ENCODE results near the gene ADGRG1. TPM values are rescaled to one million over a fixed set of nuclear protein-coding genes. Genes with fewer than 3 reads are reported as not detected.

Gene ADGRG1
- total RNA-seq, 2 donors from 2014 or later: 53.7 to 61.6 TPM

GRCh38 chr16:57682809-57683635 is 54.6 kb downstream of the ADGRG1 start:
- TF ChIP-seq POLR2A (IDR thresholded peaks at IDR 0.05): no peak
- TF ChIP-seq CTCF (IDR thresholded peaks at IDR 0.05): no peak
- ATAC-seq: peak; percentile 72
- H3K27me3 ChIP-seq: no peaks in the 10 kb centered on the region
- 66 to 70% methylated on average over 11 of the region's 11 CpGs for WGBS, 2 donors
- intact Hi-C loops (cut with DNase I): no loop called here
- H3K27ac ChIP-seq: peak overlapping the region in 1 of 4 donors; percentile 16
- peaks cover 19% of the 10 kb centered on the region for H3K4me1 ChIP-seq
- H3K36me3 ChIP-seq (replicated peaks in 1 of 2; ENCODE audit: insufficient read depth in 1 of 2, low read depth in 2 of 2): no peaks in the 10 kb centered on the region
- no peak for DNase-seq
- H3K4me3 ChIP-seq: no peak overlapping the region
- H3K9me3 ChIP-seq: no peaks in the 10 kb centered on the region

- no peaks in the 10 kb centered on the region for H3K9me3 ChIP-seq
- ATAC-seq: no peak
- DNase-seq: no peak
- 79 to 87% methylated on average over 15 to 18 of the region's 18 CpGs for WGBS, 2 donors
- H3K36me3 ChIP-seq (replicated peaks in 1 of 2; ENCODE audit: insufficient read depth in 1 of 2, low read depth in 2 of 2): no peaks in the 10 kb centered on the region
- no peak for TF ChIP-seq POLR2A (IDR thresholded peaks at IDR 0.05)
- no peak for TF ChIP-seq CTCF (IDR thresholded peaks at IDR 0.05)
- H3K27ac ChIP-seq: no peak overlapping the region
- no peaks in the 10 kb centered on the region for H3K27me3 ChIP-seq
- no peak overlapping the region for H3K4me3 ChIP-seq
- peaks cover 21% of the 10 kb centered on the region for H3K4me1 ChIP-seq
- intact Hi-C loops (cut with DNase I): no loop called here
Observed at GRCh38 chr16:57683636-57684545, 55.5 kb downstream of the ADGRG1 start.

DNA sequence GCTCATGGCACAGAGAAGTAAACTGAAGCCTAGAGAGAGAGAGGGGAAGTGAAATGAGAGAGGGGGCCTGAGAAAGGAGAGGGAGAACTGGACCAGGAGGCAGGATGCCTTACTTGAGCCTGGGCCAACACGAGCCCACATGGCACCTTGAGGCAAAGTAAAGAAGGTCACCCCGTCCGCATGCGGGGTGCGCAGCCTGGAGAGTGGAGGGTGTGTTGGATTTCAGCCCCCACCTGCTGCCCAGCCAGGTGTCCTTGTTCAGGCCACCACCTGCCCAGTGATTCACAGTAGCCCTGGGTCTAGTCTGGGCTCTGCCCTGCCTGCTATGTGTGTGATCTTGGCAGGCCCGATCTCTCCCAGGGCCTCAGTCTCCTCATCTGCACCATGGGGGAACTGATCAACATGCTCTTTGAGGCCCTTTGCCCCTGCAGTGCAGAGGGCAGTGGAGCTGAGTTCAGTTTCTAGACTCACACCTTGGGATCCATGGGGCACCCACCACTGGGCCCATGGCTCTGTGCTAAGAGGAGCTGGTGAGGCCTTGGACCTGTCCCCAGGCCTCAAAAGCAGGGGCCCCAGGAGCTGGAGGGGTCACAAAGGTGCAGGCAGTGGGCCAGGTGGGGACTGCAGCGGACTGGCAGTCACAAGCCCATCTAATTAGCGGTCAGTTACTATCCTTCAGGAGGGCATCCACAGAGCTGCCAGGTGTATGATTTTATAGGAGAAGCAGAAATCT is 56.4 kb downstream of the ADGRG1 start:
- Histone ChIP-seq H3K27ac (no peak overlapping the region), H3K4me1 (peaks cover 30% of the 10 kb centered on the region), H3K27me3 (no peaks in the 10 kb centered on the region), H3K36me3 (replicated peaks in 1 of 2; ENCODE audit: insufficient read depth in 1 of 2, low read depth in 2 of 2) (no peaks in the 10 kb centered on the region), H3K9me3 (no peaks in the 10 kb centered on the region), H3K4me3 (no peak overlapping the region)
- no peak for ATAC-seq
- intact Hi-C loops (cut with DNase I): no loop called here
- WGBS, 2 donors: 96 to 97% methylated on average over 6 to 8 of the region's 8 CpGs
- no peak for DNase-seq
- TF ChIP-seq CTCF (IDR thresholded peaks at IDR 0.05) (no peak), POLR2A (IDR thresholded peaks at IDR 0.05) (no peak)

DNA sequence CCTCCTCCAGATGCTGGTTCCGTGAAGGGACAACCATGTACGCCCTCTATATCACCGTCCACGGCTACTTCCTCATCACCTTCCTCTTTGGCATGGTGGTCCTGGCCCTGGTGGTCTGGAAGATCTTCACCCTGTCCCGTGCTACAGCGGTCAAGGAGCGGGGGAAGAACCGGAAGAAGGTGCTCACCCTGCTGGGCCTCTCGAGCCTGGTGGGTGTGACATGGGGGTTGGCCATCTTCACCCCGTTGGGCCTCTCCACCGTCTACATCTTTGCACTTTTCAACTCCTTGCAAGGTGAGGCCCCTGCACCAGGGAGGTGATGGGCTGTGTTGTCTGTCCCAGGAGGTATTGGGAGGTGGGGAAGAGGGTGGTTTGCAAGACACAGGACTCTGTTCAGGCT is 57.2 kb downstream of the ADGRG1 start:
- Histone ChIP-seq H3K36me3 (replicated peaks in 1 of 2; ENCODE audit: insufficient read depth in 1 of 2, low read depth in 2 of 2) (no peaks in the 10 kb centered on the region), H3K9me3 (no peaks in the 10 kb centered on the region), H3K4me3 (no peak overlapping the region), H3K27me3 (no peaks in the 10 kb centered on the region), H3K4me1 (peaks cover 38% of the 10 kb centered on the region), H3K27ac (no peak overlapping the region)
- intact Hi-C loops (cut with DNase I): no loop called here
- TF ChIP-seq CTCF (IDR thresholded peaks at IDR 0.05) (no peak), POLR2A (IDR thresholded peaks at IDR 0.05) (no peak)
- no peak for ATAC-seq
- no peak for DNase-seq
- 93 to 96% methylated on average over 11 of the region's 11 CpGs for WGBS, 2 donors
